ACC112 (cell line): ENCODE measurements around the gene MEGF6.

Source experiments
- H2AFZ ChIP-seq: fragments of 200-600 bp; sonication (generic); one replicate; pipeline ENCODE4 v1.6.0; 2017; ENCODE audit warnings: antibody characterized with exemption, low read length; ENCODE audit not compliant: unreplicated experiment
- H3K27ac ChIP-seq: fragments of 200-600 bp; sonication (generic); 2 replicates; pipeline ENCODE4 v1.5.1; 2014; ENCODE audit warnings: low read depth, mild to moderate bottlenecking, antibody characterized with exemption, low read length, moderate library complexity
- H3K27me3 ChIP-seq: fragments of 200-600 bp; sonication (generic); 2 replicates; pipeline ENCODE4 v1.6.1; 2014; ENCODE audit warnings: mild to moderate bottlenecking, antibody characterized with exemption, low read length, moderate library complexity, mixed read lengths; ENCODE audit not compliant: insufficient read depth
- H3K36me3 ChIP-seq: fragments of 200-600 bp; sonication (generic); 2 replicates; pipeline ENCODE4 v1.6.1; 2016; ENCODE audit warnings: mild to moderate bottlenecking, antibody characterized with exemption, low read length, moderate library complexity, mixed read lengths; ENCODE audit not compliant: insufficient read depth
- H3K4me1 ChIP-seq: fragments of 200-600 bp; sonication (generic); one replicate; pipeline ENCODE4 v1.6.1; 2016; ENCODE audit warnings: low read length, mixed read lengths; ENCODE audit not compliant: insufficient read depth, unreplicated experiment, control insufficient read depth
- H3K4me3 ChIP-seq: fragments of 200-600 bp; sonication (generic); 2 replicates; pipeline ENCODE4 v1.5.1; 2014; ENCODE audit warnings: mild to moderate bottlenecking, low read depth, low read length
- H3K79me2 ChIP-seq: fragments of 200-600 bp; sonication (generic); one replicate; pipeline ENCODE4 v1.6.0; 2016; ENCODE audit warnings: low read length; ENCODE audit not compliant: control insufficient read depth, unreplicated experiment, insufficient read depth

MEGF6 gene

DNA sequence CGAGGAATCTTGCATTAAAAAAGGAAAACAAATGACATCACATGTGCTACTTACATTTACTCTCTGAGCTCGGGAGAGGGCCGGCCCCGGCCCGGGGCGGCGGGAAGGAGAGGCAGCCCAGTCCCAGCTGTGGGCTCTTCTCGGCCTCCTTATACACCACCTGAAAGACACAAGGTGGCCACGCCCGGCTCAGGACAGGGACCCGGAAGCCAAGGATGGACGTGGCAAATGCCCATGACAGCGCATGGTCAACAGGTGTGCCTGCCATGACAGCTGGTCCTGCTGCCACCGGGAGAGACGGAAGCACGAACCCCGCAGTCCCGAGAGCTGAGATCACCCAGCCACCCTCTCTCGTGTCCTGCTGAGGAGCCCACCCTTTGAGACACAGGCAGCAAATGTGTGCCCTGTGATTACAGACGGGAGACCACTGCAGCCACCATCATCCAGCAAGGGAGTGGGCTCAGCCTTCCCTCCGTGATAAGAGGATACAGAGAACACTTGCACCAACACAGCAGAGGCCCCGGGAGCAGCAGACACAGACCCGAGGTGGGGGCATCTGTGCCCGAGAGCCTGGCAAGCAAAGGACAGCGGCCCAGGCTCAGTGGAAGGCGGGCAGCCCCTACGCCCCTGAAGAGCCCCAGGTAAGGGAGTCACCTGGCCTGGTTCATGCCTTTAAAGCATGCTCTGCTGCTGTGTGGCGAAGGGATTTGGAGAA, 22.2 kb upstream of the MEGF6 start:
- Histone ChIP-seq H3K4me3 (no peak overlapping the region), H3K4me1 (peaks cover 3% of the 10 kb centered on the region), H3K79me2 (no peaks in the 10 kb centered on the region), H3K36me3 (0 out of 2 replicates have a peak, but pooled peaks cover 4% of the 10 kb centered on the region), H3K27ac (no peak overlapping the region), H2AFZ (no peak overlapping the region), H3K27me3 (no peaks in the 10 kb centered on the region)

DNA sequence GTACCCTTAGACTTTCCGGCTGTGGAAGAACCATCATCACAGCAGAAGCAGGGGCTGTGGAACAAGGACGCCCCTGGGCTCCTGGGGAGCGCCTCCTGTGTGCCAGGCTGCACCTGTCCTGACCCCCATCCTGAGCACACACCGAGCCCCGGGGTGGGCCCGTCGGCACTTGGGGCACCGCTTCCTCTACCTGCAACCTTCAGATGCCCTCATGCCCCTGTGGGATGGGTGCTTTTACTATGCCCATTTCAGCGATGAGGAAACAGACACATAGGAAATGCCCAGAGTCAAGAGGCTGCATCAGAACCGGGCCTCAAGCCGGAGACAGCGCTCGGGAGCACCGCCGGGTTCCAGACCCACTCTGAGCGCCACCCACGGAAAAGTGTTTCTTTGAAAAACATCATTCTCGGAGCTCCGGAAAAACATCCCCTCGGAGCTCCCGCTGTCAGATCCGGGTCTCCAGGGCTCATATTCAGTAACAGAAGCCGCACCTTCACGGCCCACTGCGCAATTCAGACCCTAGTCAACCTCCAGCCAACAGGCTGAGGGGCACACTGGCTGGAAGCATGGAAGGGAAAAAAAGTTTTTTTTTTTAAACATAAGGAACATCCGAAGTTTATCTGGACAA, 21.5 kb upstream of the MEGF6 start:
- Histone ChIP-seq H3K36me3 (0 out of 2 replicates have a peak, but pooled peaks cover 4% of the 10 kb centered on the region), H3K4me3 (no peak overlapping the region), H3K4me1 (peaks cover 3% of the 10 kb centered on the region), H3K27ac (no peak overlapping the region), H3K27me3 (no peaks in the 10 kb centered on the region), H3K79me2 (no peaks in the 10 kb centered on the region), H2AFZ (no peak overlapping the region)

GRCh38 chr1:3632298-3632697, 21.0 kb upstream of the MEGF6 start:
- H3K27me3 ChIP-seq: no peaks in the 10 kb centered on the region
- H3K4me3 ChIP-seq: no peak overlapping the region
- no peaks in the 10 kb centered on the region for H3K79me2 ChIP-seq
- H3K27ac ChIP-seq: no peak overlapping the region
- H3K4me1 ChIP-seq: peaks cover 3% of the 10 kb centered on the region
- H3K36me3 ChIP-seq: 0 out of 2 replicates have a peak, but pooled peaks cover 4% of the 10 kb centered on the region
- H2AFZ ChIP-seq: no peak overlapping the region

DNA sequence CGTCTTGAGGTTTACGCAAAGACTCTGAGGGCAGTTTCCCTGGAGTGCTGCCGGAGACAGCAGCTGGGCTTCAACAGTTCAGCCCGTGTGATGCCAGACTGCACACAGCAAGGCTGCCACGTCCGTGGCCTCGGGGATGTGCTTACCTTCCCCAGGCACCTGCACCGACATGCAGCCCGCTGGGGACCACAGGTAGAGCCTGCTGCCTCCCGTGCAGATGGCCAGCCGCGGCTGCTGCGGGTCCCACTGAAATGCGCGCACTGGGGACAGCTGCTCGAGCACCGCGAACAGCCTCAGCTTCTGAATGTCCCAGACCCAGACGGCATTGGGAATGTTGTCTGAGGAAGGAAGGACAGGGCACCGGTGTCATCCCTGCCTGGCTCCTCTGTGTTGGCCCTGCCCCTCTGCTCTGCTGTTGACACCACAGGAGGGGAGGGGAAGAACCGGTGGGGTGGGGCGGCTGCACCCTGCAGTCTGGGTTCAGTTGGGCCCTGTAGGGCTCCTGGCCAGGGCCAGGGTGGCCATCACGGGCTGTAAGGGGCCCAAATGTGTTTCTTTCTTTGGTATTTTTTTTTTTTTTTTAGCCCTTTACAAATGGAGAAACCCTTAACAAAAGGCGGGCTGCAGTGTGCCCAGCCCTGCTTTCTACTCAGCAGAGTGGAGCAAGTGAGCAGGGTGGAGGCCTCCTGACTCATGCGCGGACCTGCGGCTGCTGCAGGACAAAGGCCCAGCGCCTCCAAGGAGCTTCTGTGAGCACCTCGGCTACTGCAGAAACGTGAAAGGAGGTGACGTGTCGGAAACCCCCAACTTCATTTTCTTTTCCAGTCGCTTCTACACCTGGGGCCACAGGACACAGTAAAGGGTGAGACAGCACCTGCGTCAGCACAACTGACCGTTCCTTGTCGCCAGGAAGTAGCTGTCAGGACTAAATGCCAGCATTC, 20.3 kb upstream of the MEGF6 start:
- Histone ChIP-seq H2AFZ (no peak overlapping the region), H3K27me3 (no peaks in the 10 kb centered on the region), H3K27ac (no peak overlapping the region), H3K36me3 (0 out of 2 replicates have a peak, but pooled peaks cover 4% of the 10 kb centered on the region), H3K79me2 (no peaks in the 10 kb centered on the region), H3K4me1 (peaks cover 3% of the 10 kb centered on the region), H3K4me3 (no peak overlapping the region)

DNA sequence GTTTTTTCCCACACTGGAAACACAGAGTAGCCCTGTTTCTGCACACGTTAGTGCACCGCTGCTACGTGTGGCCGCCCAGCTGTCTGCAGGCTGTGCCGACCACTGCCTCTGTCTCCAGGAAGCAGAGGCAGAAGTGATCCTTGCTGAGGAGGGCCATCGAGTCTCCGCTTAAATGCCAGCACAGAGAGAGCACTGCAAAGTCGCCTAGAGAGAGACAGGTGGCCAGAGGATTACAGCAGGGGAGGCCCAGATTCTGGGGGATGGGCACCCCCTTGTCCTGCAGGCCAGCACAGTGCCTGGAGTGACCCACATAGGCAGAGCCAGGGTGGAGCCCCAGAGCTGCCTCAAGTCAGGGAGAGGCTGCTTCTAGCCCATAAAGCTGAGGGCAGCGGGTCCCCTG, 19.6 kb upstream of the MEGF6 start:
- Histone ChIP-seq H3K4me3 (no peak overlapping the region), H3K79me2 (no peaks in the 10 kb centered on the region), H3K27ac (no peak overlapping the region), H3K27me3 (no peaks in the 10 kb centered on the region), H2AFZ (no peak overlapping the region), H3K4me1 (peaks cover 6% of the 10 kb centered on the region), H3K36me3 (0 out of 2 replicates have a peak, but pooled peaks cover 4% of the 10 kb centered on the region)

DNA sequence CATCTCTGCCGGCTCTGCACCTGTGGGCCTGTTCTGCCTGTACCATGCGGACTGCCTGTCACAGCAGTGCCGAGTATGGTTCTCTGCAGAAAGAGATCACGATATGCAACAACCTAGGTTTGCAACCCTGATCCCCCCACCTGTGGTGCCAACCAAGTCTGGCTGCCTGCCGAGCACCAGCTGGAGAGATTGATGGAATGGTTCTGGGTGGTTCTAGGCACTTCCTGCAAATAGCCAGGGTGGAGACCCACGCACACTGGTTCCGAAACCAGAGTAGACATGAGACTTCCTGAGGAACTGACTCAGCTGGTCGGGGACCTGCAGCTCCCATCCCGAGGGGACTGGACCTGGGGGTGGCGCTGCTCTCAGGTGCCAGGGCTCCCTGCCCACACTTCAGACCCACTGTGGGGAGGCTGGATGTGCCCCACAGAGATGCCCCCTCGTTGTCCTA, 18.9 kb upstream of the MEGF6 start:
- H3K4me3 ChIP-seq: no peak overlapping the region
- no peaks in the 10 kb centered on the region for H3K27me3 ChIP-seq
- 0 out of 2 replicates have a peak, but pooled peaks cover 4% of the 10 kb centered on the region for H3K36me3 ChIP-seq
- H3K27ac ChIP-seq: no peak overlapping the region
- H2AFZ ChIP-seq: no peak overlapping the region
- no peaks in the 10 kb centered on the region for H3K79me2 ChIP-seq
- H3K4me1 ChIP-seq: peaks cover 10% of the 10 kb centered on the region

DNA sequence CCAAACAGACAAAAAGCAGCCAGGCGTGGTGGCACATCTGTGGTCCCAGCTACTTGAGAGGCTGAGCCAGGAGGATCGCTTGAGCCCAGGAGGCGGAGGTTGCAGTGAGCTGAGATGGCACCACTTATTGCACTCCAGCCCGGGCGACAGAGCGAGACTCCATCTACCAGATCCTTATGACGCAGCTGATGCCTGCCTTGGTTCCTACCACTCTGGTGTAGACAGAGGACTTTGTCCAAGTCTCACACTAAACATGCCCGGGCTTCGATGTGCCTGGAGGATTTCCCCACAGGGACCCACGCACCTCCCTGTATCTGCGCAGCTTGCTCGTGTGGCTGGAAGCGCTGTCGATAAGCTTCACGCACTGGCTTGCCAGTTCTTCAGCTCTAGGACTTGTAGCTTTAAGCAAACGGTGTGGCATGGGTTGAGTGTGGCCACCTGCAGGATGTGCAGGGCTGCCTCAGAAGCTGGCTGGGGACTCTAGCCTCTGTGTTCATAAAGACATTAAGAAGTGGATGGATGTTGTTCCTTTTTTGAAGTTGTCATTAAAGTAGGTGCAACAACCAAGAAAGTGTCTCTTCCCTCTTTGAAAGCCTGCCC, 18.4 kb upstream of the MEGF6 start:
- Histone ChIP-seq H3K27me3 (no peaks in the 10 kb centered on the region), H3K4me1 (peaks cover 10% of the 10 kb centered on the region), H3K27ac (no peak overlapping the region), H3K4me3 (no peak overlapping the region), H2AFZ (no peak overlapping the region), H3K79me2 (no peaks in the 10 kb centered on the region), H3K36me3 (0 out of 2 replicates have a peak, but pooled peaks cover 4% of the 10 kb centered on the region)

GRCh38 chr1:3628445-3628844, 17.1 kb upstream of the MEGF6 start:
- Histone ChIP-seq H3K4me3 (no peak overlapping the region), H3K36me3 (0 out of 2 replicates have a peak, but pooled peaks cover 4% of the 10 kb centered on the region), H3K79me2 (no peaks in the 10 kb centered on the region), H3K27me3 (no peaks in the 10 kb centered on the region), H3K4me1 (peaks cover 11% of the 10 kb centered on the region), H3K27ac (no peak overlapping the region), H2AFZ (no peak overlapping the region)

- Histone ChIP-seq H3K4me1 (peaks cover 17% of the 10 kb centered on the region), H3K27me3 (no peaks in the 10 kb centered on the region)
Measured at GRCh38 chr1:3627515-3628253, 16.4 kb upstream of the MEGF6 start.

More at GRCh38 chr1:3627515-3628253, 16.4 kb upstream of the MEGF6 start:
- H3K27ac ChIP-seq: no peak overlapping the region
- 0 out of 2 replicates have a peak, but pooled peaks cover 4% of the 10 kb centered on the region for H3K36me3 ChIP-seq
- H3K79me2 ChIP-seq: no peaks in the 10 kb centered on the region
- H3K4me3 ChIP-seq: no peak overlapping the region
- H2AFZ ChIP-seq: no peak overlapping the region
